H1 (cell line): ENCODE results near the gene PLPP7. TPM values are rescaled to one million over a fixed set of nuclear protein-coding genes. Genes with fewer than 3 reads are reported as not detected.

Experiments
- CTCF ChIA-PET: fragments of 300-600 bp; sonication (Branson Sonifier 250); formaldehyde crosslinking; loops from one replicate; lab custom pipeline; 2021; ENCODE audit not compliant: partially characterized antibody; lab: Charles Lee
- POLR2A ChIA-PET: fragments of 300-600 bp; sonication (Branson Sonifier 250); formaldehyde crosslinking; loops from one replicate; lab custom pipeline; 2021; ENCODE audit warnings: inconsistent platforms; ENCODE audit not compliant: partially characterized antibody; lab: Charles Lee
- DNase-seq, 2 experiments: peaks; one replicate each; pipeline versions ENCODE4 v3.0.0 to v3.0.0-alpha.2; 2010 to 2022; ENCODE audit warnings: low spot score in 2 of 2, low read depth in 1 of 2, mixed read lengths in 1 of 2
- FAIRE-seq: peaks from 2 replicates; lab custom pipeline; 2011; peaks lifted over from hg19 to GRCh38; lab: Jason Lieb, UNC
- H2AFZ ChIP-seq: 2 replicates; pipeline ENCODE4 v1.8.1; 2012; ENCODE audit warnings: low read length, inconsistent platforms
- H2AK5ac ChIP-seq: 2 replicates; pipeline ENCODE4 v1.6.1; 2013; ENCODE audit warnings: low read depth, low read length
- H2BK120ac ChIP-seq: replicated peaks from 2 replicates; pipeline ENCODE3; 2013; ENCODE audit warnings: low read depth, low read length, inconsistent platforms
- H2BK12ac ChIP-seq: 2 replicates; pipeline ENCODE4 v1.6.1; 2013; ENCODE audit warnings: low read depth, low read length
- H2BK15ac ChIP-seq: 2 replicates; pipeline ENCODE4 v1.6.1; 2013; ENCODE audit warnings: low read length
- H2BK20ac ChIP-seq: 2 replicates; pipeline ENCODE4 v1.6.1; 2013; ENCODE audit warnings: low read length
- H2BK5ac ChIP-seq: 2 replicates; pipeline ENCODE4 v1.6.1; 2013; ENCODE audit warnings: low read depth, low read length
- H3K14ac ChIP-seq: 2 replicates; pipeline ENCODE4 v1.6.1; 2013; ENCODE audit warnings: inconsistent platforms; ENCODE audit not compliant: insufficient read length
- H3K18ac ChIP-seq: 2 replicates; pipeline ENCODE4 v1.6.1; 2013; ENCODE audit warnings: low read length; ENCODE audit errors: extremely low read depth
- H3K23ac ChIP-seq: 2 replicates; pipeline ENCODE4 v1.6.1; 2013; ENCODE audit warnings: inconsistent platforms; ENCODE audit not compliant: insufficient read length
- H3K23me2 ChIP-seq: 2 replicates; pipeline ENCODE4 v1.6.1; 2013; ENCODE audit warnings: low read depth, low read length
- H3K27ac ChIP-seq: 2 replicates; pipeline ENCODE4 v1.6.1; 2011; ENCODE audit warnings: low read depth, low read length, inconsistent platforms
- H3K27me3 ChIP-seq, 4 experiments: replicated peaks in 1 of 4; 1 replicate in 1 of 4; 2 replicates in 3 of 4; pipeline versions ENCODE4 v1.6.1 to v1.8.1; 2011 to 2013; ENCODE audit warnings: low read length in 3 of 4, mild to moderate bottlenecking in 3 of 4, inconsistent platforms in 2 of 4, mixed read lengths in 2 of 4, moderate library complexity in 1 of 4; ENCODE audit not compliant: control insufficient read depth in 3 of 4, insufficient read depth in 3 of 4; ENCODE audit errors: extremely low read depth in 1 of 4
- H3K36me3 ChIP-seq, 4 experiments: 2 replicates each; pipeline versions ENCODE4 v1.6.1 to v1.8.1; 2011 to 2013; ENCODE audit warnings: mild to moderate bottlenecking in 4 of 4, low read length in 3 of 4, moderate library complexity in 2 of 4, control low read depth in 1 of 4, inconsistent platforms in 1 of 4; ENCODE audit not compliant: insufficient read depth in 4 of 4, control insufficient read depth in 2 of 4
- H3K4ac ChIP-seq: replicated peaks from 2 replicates; pipeline ENCODE3; 2013; ENCODE audit warnings: low read length, low read depth, mixed read lengths, inconsistent platforms; ENCODE audit not compliant: insufficient read length
- H3K4me1 ChIP-seq, 4 experiments: replicated peaks in 1 of 4; 1 replicate in 1 of 4; 2 replicates in 3 of 4; pipeline versions ENCODE4 v1.6.1 to v1.8.1; 2011 to 2013; ENCODE audit warnings: low read length in 3 of 4, inconsistent platforms in 2 of 4, mixed read lengths in 1 of 4; ENCODE audit not compliant: insufficient read depth in 4 of 4, control insufficient read depth in 3 of 4
- H3K4me2 ChIP-seq, 2 experiments: 2 replicates each; pipeline versions ENCODE4 v1.6.1 to v1.8.1; 2011 to 2013; ENCODE audit warnings: low read depth in 2 of 2, low read length in 2 of 2, control low read depth in 1 of 2, inconsistent platforms in 1 of 2, mild to moderate bottlenecking in 1 of 2; ENCODE audit not compliant: insufficient read depth in 1 of 2
- H3K4me3 ChIP-seq, 4 experiments: fragments of 200-600, 300-600 bp in 1 of 4; sonication (generic), shearing (Covaris generic), sonication (Bioruptor Twin) in 1 of 4; 2 replicates each; pipeline versions ENCODE4 v1.5.1 to v1.8.1; 2011 to 2016; ENCODE audit warnings: low read length in 4 of 4, low read depth in 3 of 4, control low read depth in 2 of 4, inconsistent platforms in 2 of 4, mild to moderate bottlenecking in 2 of 4, mixed read lengths in 1 of 4, moderate library complexity in 1 of 4; ENCODE audit not compliant: insufficient read depth in 2 of 4; ENCODE audit errors: extremely low read depth in 1 of 4
- H3K56ac ChIP-seq: replicated peaks from 2 replicates; pipeline ENCODE3; 2013; ENCODE audit warnings: low read depth, mild to moderate bottlenecking, mixed read lengths, low read length, inconsistent platforms; ENCODE audit not compliant: insufficient read length
- H3K79me1 ChIP-seq: 2 replicates; pipeline ENCODE4 v1.6.1; 2013; ENCODE audit warnings: low read depth, low read length, control low read depth
- H3K79me2 ChIP-seq, 2 experiments: 2 replicates each; pipeline versions ENCODE4 v1.6.1 to v1.8.1; 2012 to 2013; ENCODE audit warnings: low read length in 2 of 2, mild to moderate bottlenecking in 2 of 2, inconsistent platforms in 1 of 2; ENCODE audit not compliant: insufficient read depth in 2 of 2, control insufficient read depth in 1 of 2
- H3K9ac ChIP-seq, 4 experiments: replicated peaks in 1 of 4; 1 replicate in 1 of 4; 2 replicates in 3 of 4; pipeline versions ENCODE4 v1.6.1 to v1.8.1; 2011 to 2013; ENCODE audit warnings: low read depth in 3 of 4, low read length in 3 of 4, control low read depth in 2 of 4, mild to moderate bottlenecking in 2 of 4, moderate library complexity in 2 of 4, inconsistent platforms in 1 of 4; ENCODE audit errors: extremely low read depth in 1 of 4
- H3K9me3 ChIP-seq, 2 experiments: 2 replicates each; pipeline versions ENCODE4 v1.6.1 to v1.8.1; 2012 to 2013; ENCODE audit warnings: mild to moderate bottlenecking in 2 of 2, moderate library complexity in 2 of 2, control low read depth in 1 of 2, inconsistent platforms in 1 of 2, low read depth in 1 of 2, low read length in 1 of 2, mixed read lengths in 1 of 2; ENCODE audit not compliant: insufficient read depth in 2 of 2
- H4K20me1 ChIP-seq, 2 experiments: replicated peaks in 1 of 2; 2 replicates each; pipeline versions ENCODE3 to v1.8.1; 2011 to 2013; ENCODE audit warnings: inconsistent platforms in 2 of 2, low read length in 2 of 2, mild to moderate bottlenecking in 1 of 2; ENCODE audit not compliant: insufficient read depth in 2 of 2, control insufficient read depth in 1 of 2
- H4K5ac ChIP-seq: 2 replicates; pipeline ENCODE4 v1.6.1; 2013; ENCODE audit warnings: low read length, low read depth, mixed read lengths, inconsistent platforms; ENCODE audit not compliant: insufficient read length
- H4K8ac ChIP-seq: 2 replicates; pipeline ENCODE4 v1.8.0; 2013; ENCODE audit warnings: mild to moderate bottlenecking, moderate library complexity, low read length, inconsistent platforms; ENCODE audit not compliant: insufficient read depth; ENCODE audit errors: extremely low read depth
- H4K91ac ChIP-seq: replicated peaks from 2 replicates; pipeline ENCODE3; 2013; ENCODE audit warnings: low read length, mixed read lengths, inconsistent platforms; ENCODE audit not compliant: insufficient read length
- ASH2L ChIP-seq: fragments of 200-600, 300-600 bp; sonication (generic); IDR thresholded peaks from one replicate; pipeline ENCODE4 v1.7.1; 2017; ENCODE audit warnings: low read length
- BACH1 ChIP-seq: IDR thresholded peaks from 2 replicates; pipeline ENCODE4 v1.6.1; 2012; ENCODE audit warnings: low read length, improper control_type of control experiment
- BCL11A ChIP-seq, 2 experiments: IDR thresholded peaks; one replicate each; pipeline ENCODE4 v1.6.1; 2011; ENCODE audit warnings: low read depth in 2 of 2, low read length in 2 of 2, mild to moderate bottlenecking in 2 of 2
- BRCA1 ChIP-seq: IDR thresholded peaks from 2 replicates; pipeline ENCODE4 v1.6.1; 2012; ENCODE audit warnings: low read depth, low read length, improper control_type of control experiment
- CEBPB ChIP-seq: IDR thresholded peaks from 2 replicates; pipeline ENCODE4 v1.6.1; 2012; ENCODE audit warnings: low read depth, low read length
- RFX5 ChIP-seq: IDR thresholded peaks from 2 replicates; pipeline ENCODE4 v1.6.1; 2011; ENCODE audit warnings: low read depth, low read length, improper control_type of control experiment, borderline replicate concordance
- SIX5 ChIP-seq: IDR thresholded peaks from 2 replicates; pipeline ENCODE4 v1.6.1; 2011; ENCODE audit warnings: mild to moderate bottlenecking, low read depth, low read length
- SP1 ChIP-seq: IDR thresholded peaks from 2 replicates; pipeline ENCODE4 v1.6.1; 2011; ENCODE audit warnings: low read depth, low read length
- WGBS, 2 experiments: shearing (Covaris generic) in 1 of 2; methylation state at CpG; one replicate each; pipeline versions ENCODE4 v1.1.6 to v1.1.7; 2013 to 2015; ENCODE audit warnings: low lambda C conversion rate in 2 of 2, mixed read lengths in 2 of 2, inconsistent platforms in 1 of 2, low coverage in 1 of 2, missing lambda C conversion rate in 1 of 2; ENCODE audit not compliant: insufficient replicate concordance in 2 of 2, insufficient coverage in 1 of 2, insufficient read length in 1 of 2; ENCODE audit errors: extremely low coverage in 1 of 2, missing lambda C conversion rate in 1 of 2; 5-methylcytosine and 5-hydroxymethylcytosine counted together
- polyA plus RNA-seq, 7 experiments: library from polyadenylated mRNA; depleted of rRNA in 3 of 7; stranded (reverse) in 5 of 7; unstranded in 2 of 7; fragments of >200 nt in 5 of 7; fragments of 200-250 nt in 2 of 7; gene quantifications; 1 replicate in 5 of 7; 2 replicates in 1 of 7; 4 replicates in 1 of 7; pipeline versions ENCODE4 v1.2.1 to v1.2.3, GENCODE V29; 2011 to 2013; ENCODE audit warnings: missing spikeins in 2 of 7, mixed read lengths in 2 of 7
- total RNA-seq: library from RNA; stranded (reverse); fragmentation: NEBNext Ultra II Directional; extraction: Animal tissue kit (Norgen Biotek cat#: 25700); gene quantifications from 2 replicates; pipeline ENCODE4 v1.2.1, GENCODE V29; 2021
- TF ChIP-seq, protein P1 (sequence below): IDR thresholded peaks from 2 replicates; pipeline ENCODE4 v1.6.1; 2011; ENCODE audit warnings: low read depth, mild to moderate bottlenecking, low read length; ENCODE audit not compliant: insufficient read depth

The PLPP7 gene
- total and polyA plus RNA-seq, 2 of the 8 experiments (the other 6 are each of a cell fraction or from before 2014, with no cell fraction given) = 3.4 to 3.9 TPM

- ChIA-PET POLR2A (interaction anchor here (0.6 kb wide), 2 partner anchors 14 to 1754 kb away, joined by 3 to 4 read pairs; no protein-coding TSS in a partner anchor), CTCF (interaction anchor here (0.6 to 1.3 kb wide), 2 partner anchors 10 to 400 kb away, joined by 3 to 7 read pairs; no protein-coding TSS in a partner anchor)
- Histone ChIP-seq H3K9me3 (no peaks in the 10 kb centered on the region), H4K20me1 (peaks cover 0 to 2% of the 10 kb centered on the region in 2 experiments), H3K23ac (no peak overlapping the region), H2BK20ac (no peak overlapping the region), H3K4me3 (no peak overlapping the region), H3K56ac (no peak overlapping the region), H4K5ac (no peak overlapping the region), H3K4ac (no peak overlapping the region), H3K18ac (no peak overlapping the region), H3K4me2 (no peak overlapping the region), H2BK12ac (no peak overlapping the region), H2BK5ac (no peak overlapping the region), H4K91ac (no peak overlapping the region), H2BK15ac (no peak overlapping the region), H3K23me2 (no peaks in the 10 kb centered on the region; the same call in 1 of the 2 replicates), H3K79me1 (no peaks in the 10 kb centered on the region), H3K27ac (no peak overlapping the region; the same call in 1 of the 2 replicates), H3K14ac (no peak overlapping the region), H3K4me1 (peaks cover 0 to 3% (median 1%) of the 10 kb centered on the region in 4 experiments; a peak in 3 of 7 replicates), H3K36me3 (no peaks in the 10 kb centered on the region), H3K27me3 (no peaks in the 10 kb centered on the region), H3K79me2 (no peaks in the 10 kb centered on the region), H4K8ac (no peak overlapping the region), H2BK120ac (no peak overlapping the region), H3K9ac (no peak overlapping the region), H2AK5ac (no peak overlapping the region), H2AFZ (no peak overlapping the region)
- 92% methylated on average over 13 of the region's 13 CpGs; no CpG with 5 or more reads in 1 of the 2 experiments for WGBS, 2 experiments
- no peak for FAIRE-seq
- DNase-seq = no peak
- no peak for TF ChIP-seq CEBPB
- TF ChIP-seq, protein P1, sequence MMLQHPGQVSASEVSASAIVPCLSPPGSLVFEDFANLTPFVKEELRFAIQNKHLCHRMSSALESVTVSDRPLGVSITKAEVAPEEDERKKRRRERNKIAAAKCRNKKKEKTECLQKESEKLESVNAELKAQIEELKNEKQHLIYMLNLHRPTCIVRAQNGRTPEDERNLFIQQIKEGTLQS = no peak
- no peak for TF ChIP-seq RFX5
- no peak for TF ChIP-seq ASH2L
- TF ChIP-seq BACH1 = no peak
- TF ChIP-seq SIX5 = no peak
- TF ChIP-seq SP1 = no peak
- TF ChIP-seq BRCA1 = no peak
- TF ChIP-seq BCL11A (IDR thresholded peaks at IDR 0.05; ENCODE audit: low read depth in 2 of 2, low read length in 2 of 2) = no peak
Measured at GRCh38 chr9:131262327-131263032, 27.0 kb upstream of the PLPP7 start.
